ENCODE results near the gene GALNT14. TPM values are rescaled to one million over a fixed set of nuclear protein-coding genes. Genes with fewer than 3 reads are reported as not detected.
"Not testable (repeated sequence)": the region's sequence is repeated elsewhere in the genome, so short reads cannot be mapped to it uniquely, and the experiment has no call there.

Gene GALNT14, protein sequence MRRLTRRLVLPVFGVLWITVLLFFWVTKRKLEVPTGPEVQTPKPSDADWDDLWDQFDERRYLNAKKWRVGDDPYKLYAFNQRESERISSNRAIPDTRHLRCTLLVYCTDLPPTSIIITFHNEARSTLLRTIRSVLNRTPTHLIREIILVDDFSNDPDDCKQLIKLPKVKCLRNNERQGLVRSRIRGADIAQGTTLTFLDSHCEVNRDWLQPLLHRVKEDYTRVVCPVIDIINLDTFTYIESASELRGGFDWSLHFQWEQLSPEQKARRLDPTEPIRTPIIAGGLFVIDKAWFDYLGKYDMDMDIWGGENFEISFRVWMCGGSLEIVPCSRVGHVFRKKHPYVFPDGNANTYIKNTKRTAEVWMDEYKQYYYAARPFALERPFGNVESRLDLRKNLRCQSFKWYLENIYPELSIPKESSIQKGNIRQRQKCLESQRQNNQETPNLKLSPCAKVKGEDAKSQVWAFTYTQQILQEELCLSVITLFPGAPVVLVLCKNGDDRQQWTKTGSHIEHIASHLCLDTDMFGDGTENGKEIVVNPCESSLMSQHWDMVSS
- 1.7 to 2.8 TPM (median 2.2 TPM) in 3 replicates for total RNA-seq

GRCh38 chr2:31138037-31138962 lies at the start of gene GALNT14:
TSS of gene GALNT14 (minus strand) at chr2:31138440. CDS start at chr2:31138086, 354 bp downstream.
- TF ChIP-seq, protein P1, sequence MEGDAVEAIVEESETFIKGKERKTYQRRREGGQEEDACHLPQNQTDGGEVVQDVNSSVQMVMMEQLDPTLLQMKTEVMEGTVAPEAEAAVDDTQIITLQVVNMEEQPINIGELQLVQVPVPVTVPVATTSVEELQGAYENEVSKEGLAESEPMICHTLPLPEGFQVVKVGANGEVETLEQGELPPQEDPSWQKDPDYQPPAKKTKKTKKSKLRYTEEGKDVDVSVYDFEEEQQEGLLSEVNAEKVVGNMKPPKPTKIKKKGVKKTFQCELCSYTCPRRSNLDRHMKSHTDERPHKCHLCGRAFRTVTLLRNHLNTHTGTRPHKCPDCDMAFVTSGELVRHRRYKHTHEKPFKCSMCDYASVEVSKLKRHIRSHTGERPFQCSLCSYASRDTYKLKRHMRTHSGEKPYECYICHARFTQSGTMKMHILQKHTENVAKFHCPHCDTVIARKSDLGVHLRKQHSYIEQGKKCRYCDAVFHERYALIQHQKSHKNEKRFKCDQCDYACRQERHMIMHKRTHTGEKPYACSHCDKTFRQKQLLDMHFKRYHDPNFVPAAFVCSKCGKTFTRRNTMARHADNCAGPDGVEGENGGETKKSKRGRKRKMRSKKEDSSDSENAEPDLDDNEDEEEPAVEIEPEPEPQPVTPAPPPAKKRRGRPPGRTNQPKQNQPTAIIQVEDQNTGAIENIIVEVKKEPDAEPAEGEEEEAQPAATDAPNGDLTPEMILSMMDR (IDR thresholded peaks at IDR 0.05; ENCODE audit: unreplicated experiment), result peak; percentile 15
- Mint-ChIP-seq H3K27me3 (ENCODE audit: low read depth) (peaks cover 87% of the 10 kb centered on the region), H3K4me1 (peaks cover 12% of the 10 kb centered on the region), H3K27ac (no peak within 1 kb of the TSS), H3K9me3 (no peaks in the 10 kb centered on the region), H3K4me3 (peak within 1 kb of the TSS; percentile 70), H3K36me3 (no peaks in the 10 kb centered on the region)
- DNase-seq (ENCODE audit: low spot score in 2 of 2, unreplicated experiment in 2 of 2), result peak; percentile 43 to 72

DNA sequence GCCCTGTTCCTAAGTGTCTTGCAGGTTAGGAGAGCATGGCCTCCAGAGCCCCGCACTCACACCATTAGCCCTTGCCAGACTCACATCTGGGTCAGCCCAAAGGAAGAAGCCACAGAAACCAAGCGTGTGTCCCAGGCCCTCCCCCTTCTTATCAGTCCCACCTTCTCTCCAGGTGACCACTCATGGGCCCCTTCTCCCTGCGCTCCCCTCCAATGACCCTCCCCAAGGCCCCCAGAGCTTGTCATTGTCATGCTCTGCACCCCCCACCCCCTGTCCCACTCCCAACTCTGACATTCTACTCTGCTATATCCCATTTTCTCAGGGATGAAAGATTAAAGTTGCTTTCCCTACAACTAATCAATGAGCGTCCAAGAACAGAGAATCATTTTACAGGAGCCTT lies 48.9 kb upstream of the GALNT14 start:
- Mint-ChIP-seq H3K27ac (no peak overlapping the region), H3K36me3 (no peaks in the 10 kb centered on the region), H3K9me3 (no peaks in the 10 kb centered on the region), H3K27me3 (ENCODE audit: low read depth) (peaks cover 37% of the 10 kb centered on the region), H3K4me3 (no peak overlapping the region), H3K4me1 (no peaks in the 10 kb centered on the region)
- DNase-seq (ENCODE audit: low spot score in 2 of 2, unreplicated experiment in 2 of 2), result no peak
- TF ChIP-seq, protein P1 (IDR thresholded peaks at IDR 0.05; ENCODE audit: unreplicated experiment), result no peak

- peaks cover 37% of the 10 kb centered on the region for H3K27me3 Mint-ChIP-seq (ENCODE audit: low read depth)
- H3K4me1 Mint-ChIP-seq; H3K27ac Mint-ChIP-seq; DNase-seq (ENCODE audit: low spot score in 2 of 2, unreplicated experiment in 2 of 2); H3K9me3 Mint-ChIP-seq; H3K4me3 Mint-ChIP-seq; H3K36me3 Mint-ChIP-seq: not testable (repeated sequence)
Observed at GRCh38 chr2:31183973-31184372, 45.7 kb upstream of the GALNT14 start.

- H3K4me3 Mint-ChIP-seq, result no peak overlapping the region
- no peak for DNase-seq (ENCODE audit: low spot score in 2 of 2, unreplicated experiment in 2 of 2)
- H3K4me1 Mint-ChIP-seq, result no peaks in the 10 kb centered on the region
- H3K9me3 Mint-ChIP-seq, result no peaks in the 10 kb centered on the region
- TF ChIP-seq, protein P1 (IDR thresholded peaks at IDR 0.05; ENCODE audit: unreplicated experiment), result no peak
- peaks cover 36% of the 10 kb centered on the region for H3K27me3 Mint-ChIP-seq (ENCODE audit: low read depth)
- no peaks in the 10 kb centered on the region for H3K36me3 Mint-ChIP-seq
- H3K27ac Mint-ChIP-seq, result no peak overlapping the region
Observed at GRCh38 chr2:31176742-31177141, 38.5 kb upstream of the GALNT14 start.

DNA sequence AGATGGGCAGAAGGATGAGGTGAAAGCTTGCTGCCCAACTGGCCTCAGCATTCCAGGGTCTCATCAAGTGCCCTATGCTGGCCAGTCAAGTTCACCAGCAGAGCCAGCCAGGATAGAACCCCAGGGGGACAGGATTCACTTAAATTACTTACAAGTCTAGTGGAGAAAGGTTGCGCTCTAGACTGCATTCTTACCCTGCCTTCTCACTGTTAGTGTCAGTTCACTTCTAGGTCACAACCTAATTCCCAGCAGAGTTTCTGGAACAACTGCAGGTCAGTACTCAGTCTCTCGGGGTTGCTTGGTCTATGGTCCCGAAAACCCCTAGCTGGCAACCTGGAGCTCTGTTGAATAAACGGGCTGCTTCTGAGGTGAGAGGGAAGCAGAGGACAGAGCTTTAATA lies 32.9 kb upstream of the GALNT14 start:
- no peaks in the 10 kb centered on the region for H3K4me1 Mint-ChIP-seq
- H3K9me3 Mint-ChIP-seq, result no peaks in the 10 kb centered on the region
- H3K27me3 Mint-ChIP-seq (ENCODE audit: low read depth), result peaks cover 33% of the 10 kb centered on the region
- no peak overlapping the region for H3K27ac Mint-ChIP-seq
- H3K4me3 Mint-ChIP-seq, result no peak overlapping the region
- DNase-seq (ENCODE audit: low spot score in 2 of 2, unreplicated experiment in 2 of 2), result no peak
- no peaks in the 10 kb centered on the region for H3K36me3 Mint-ChIP-seq
- TF ChIP-seq, protein P1 (IDR thresholded peaks at IDR 0.05; ENCODE audit: unreplicated experiment), result no peak

All from mesothelial cell of epicardium (in vitro differentiated cells).